RWPE2 (cell line): Measurements from ENCODE around the gene TULP4.

Experiments used
- ATAC-seq: fragments of 200-7000 bp; cut with Tn5 transposase; 3 replicates; pipeline ENCODE4 v1.9.1; 2021; ENCODE audit warnings: low read depth
- DNase-seq: peaks from one replicate; pipeline ENCODE4 v3.0.0-alpha.2; 2020; ENCODE audit warnings: low spot score
- H3K27ac ChIP-seq: fragments of 450-650 bp; 2 replicates; pipeline ENCODE4 v1.5.1; 2017; ENCODE audit warnings: mild to moderate bottlenecking; ENCODE audit not compliant: poor library complexity, severe bottlenecking
- H3K27me3 ChIP-seq: fragments of 250-450 bp; sonication (Bioruptor Pico); 2 replicates; pipeline ENCODE4 v1.5.1; 2021; ENCODE audit warnings: mild to moderate bottlenecking, moderate library complexity; ENCODE audit not compliant: insufficient read depth, poor library complexity, severe bottlenecking
- H3K36me3 ChIP-seq: fragments of 250-450 bp; sonication (Bioruptor Pico); 2 replicates; pipeline ENCODE4 v1.5.1; 2020; ENCODE audit warnings: low read depth, mild to moderate bottlenecking, moderate library complexity
- H3K4me1 ChIP-seq: fragments of 250-450 bp; sonication (Bioruptor Pico); 2 replicates; pipeline ENCODE4 v1.5.1; 2021; ENCODE audit warnings: mild to moderate bottlenecking, moderate library complexity; ENCODE audit not compliant: insufficient read depth, poor library complexity, severe bottlenecking
- H3K4me3 ChIP-seq: fragments of 250-450 bp; sonication (Bioruptor Pico); 2 replicates; pipeline ENCODE4 v1.5.1; 2021; ENCODE audit warnings: mild to moderate bottlenecking, moderate library complexity; ENCODE audit not compliant: severe bottlenecking
- H3K9me3 ChIP-seq: fragments of 250-450 bp; sonication (Bioruptor Pico); 2 replicates; pipeline ENCODE4 v1.5.1; 2021; ENCODE audit warnings: mild to moderate bottlenecking, moderate library complexity; ENCODE audit not compliant: severe bottlenecking
- CTCF ChIP-seq: fragments of 450-650 bp; IDR thresholded peaks from one replicate; pipeline ENCODE4 v1.5.1; 2017; ENCODE audit warnings: mild to moderate bottlenecking, moderate library complexity; ENCODE audit not compliant: poor library complexity, severe bottlenecking

Gene TULP4

DNA sequence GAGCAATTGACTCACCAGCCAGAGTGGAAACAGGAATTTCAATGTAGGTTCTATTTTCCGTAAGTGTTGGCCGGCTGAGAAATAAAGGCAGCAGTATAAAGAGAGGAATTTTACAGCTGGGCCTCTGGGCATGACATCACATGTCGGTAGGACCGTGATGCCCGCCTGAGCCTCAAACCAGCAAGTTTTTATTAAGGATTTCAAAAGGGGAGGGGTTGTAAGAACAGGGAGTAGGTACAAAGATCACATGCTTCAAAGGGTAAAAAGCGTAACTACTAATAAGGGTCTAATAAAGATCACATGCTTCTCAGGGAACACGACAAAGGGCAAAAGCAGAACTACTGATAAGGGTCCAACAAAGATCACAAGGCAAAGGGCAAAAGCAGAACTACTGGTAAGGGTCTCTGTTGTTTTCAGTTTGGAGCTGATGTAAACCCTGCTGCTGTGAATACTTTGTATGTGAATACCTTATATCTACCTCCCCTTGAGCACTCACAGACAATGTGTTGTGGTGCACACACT is 9.0 kb upstream of the TULP4 start:
- Histone ChIP-seq H3K27me3 (no peaks in the 10 kb centered on the region), H3K4me3 (no peak overlapping the region), H3K4me1 (peaks cover 35% of the 10 kb centered on the region), H3K27ac (peak overlapping the region; percentile 33), H3K9me3 (no peaks in the 10 kb centered on the region), H3K36me3 (no peaks in the 10 kb centered on the region)
- no peak for DNase-seq
- no peak for TF ChIP-seq CTCF
- ATAC-seq = no peak

DNA sequence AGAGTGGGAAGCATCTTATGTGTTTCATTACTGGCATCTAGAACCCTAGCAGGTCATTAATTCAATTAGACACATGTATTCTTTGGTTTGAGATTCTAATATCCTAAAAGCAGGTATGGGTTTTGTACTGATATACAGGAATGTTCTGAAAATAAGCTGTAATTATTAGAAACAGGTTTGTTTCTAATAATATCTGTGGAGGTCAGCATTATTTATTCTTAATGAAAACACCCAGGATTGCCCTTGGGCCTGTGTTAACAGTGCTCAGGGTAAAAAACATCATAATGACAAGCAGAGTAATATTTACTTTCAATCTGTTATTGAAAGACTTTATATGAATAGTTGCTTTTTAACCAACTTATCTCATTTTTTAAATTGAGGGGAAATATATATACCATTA is 8.0 kb upstream of the TULP4 start:
- H3K4me1 ChIP-seq = peaks cover 27% of the 10 kb centered on the region

DNA sequence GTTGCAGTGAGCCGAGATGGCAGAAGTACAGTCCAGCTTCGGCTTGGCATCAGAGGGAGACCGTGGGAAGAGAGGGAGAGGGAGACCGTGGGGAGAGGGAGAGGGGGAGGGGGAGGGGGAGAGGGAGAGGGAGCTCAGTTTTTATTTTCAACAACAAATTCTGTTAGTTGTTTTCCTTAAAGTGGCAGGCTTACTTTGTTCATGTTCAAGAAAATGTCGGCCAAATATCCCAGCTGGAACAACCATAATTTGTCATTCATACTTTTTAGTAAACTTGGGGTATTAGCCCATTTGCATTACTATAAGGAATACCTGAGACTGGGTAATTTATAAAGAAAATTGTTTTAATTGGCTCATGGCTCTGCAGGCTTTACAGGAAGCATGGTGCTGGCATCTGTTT is 2.5 kb upstream of the TULP4 start:
- Histone ChIP-seq H3K4me1 (no peaks in the 10 kb centered on the region), H3K27me3 (no peaks in the 10 kb centered on the region), H3K9me3 (no peaks in the 10 kb centered on the region), H3K27ac (no peak overlapping the region), H3K4me3 (no peak overlapping the region), H3K36me3 (peaks cover 12% of the 10 kb centered on the region; the same call in 1 of the 2 replicates)
- no peak for TF ChIP-seq CTCF
- DNase-seq = no peak
- ATAC-seq = no peak

More for the DNA sequence above, 8.0 kb upstream of the TULP4 start:
- no peak for TF ChIP-seq CTCF
- no peak overlapping the region for H3K27ac ChIP-seq
- no peaks in the 10 kb centered on the region for H3K9me3 ChIP-seq
- no peaks in the 10 kb centered on the region for H3K36me3 ChIP-seq
- H3K4me3 ChIP-seq = no peak overlapping the region
- H3K27me3 ChIP-seq = no peaks in the 10 kb centered on the region
- no peak for ATAC-seq
- no peak for DNase-seq

DNA sequence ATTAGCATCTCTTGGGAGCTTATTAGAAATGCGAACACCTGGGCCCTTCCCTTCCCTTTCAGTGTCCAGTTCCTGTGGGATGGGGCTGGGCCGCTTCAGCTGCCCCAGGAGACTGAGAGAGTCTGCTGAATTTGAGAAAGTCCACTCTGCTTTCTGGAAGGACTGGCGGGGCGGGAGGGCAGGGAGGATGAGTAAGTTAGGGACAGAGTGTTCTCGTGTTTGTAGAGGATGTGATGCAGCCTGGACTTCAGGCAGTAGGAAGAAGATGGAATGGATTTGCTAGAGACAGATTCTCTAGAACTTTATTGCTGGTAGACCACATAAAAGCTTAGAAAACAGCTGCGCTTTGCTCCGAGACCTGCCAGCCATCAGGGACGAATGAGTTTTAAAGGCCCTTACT is 1.1 kb upstream of the TULP4 start:
- Histone ChIP-seq H3K27ac (peak overlapping the region; percentile 36), H3K9me3 (no peaks in the 10 kb centered on the region), H3K4me3 (no peak overlapping the region), H3K27me3 (no peaks in the 10 kb centered on the region), H3K4me1 (peaks cover 6% of the 10 kb centered on the region), H3K36me3 (peaks cover 13% of the 10 kb centered on the region; the same call in 1 of the 2 replicates)
- ATAC-seq (peak; percentile 50; the same call in 2 of the 3 replicates), DNase-seq (no peak)
- TF ChIP-seq CTCF = no peak

DNA sequence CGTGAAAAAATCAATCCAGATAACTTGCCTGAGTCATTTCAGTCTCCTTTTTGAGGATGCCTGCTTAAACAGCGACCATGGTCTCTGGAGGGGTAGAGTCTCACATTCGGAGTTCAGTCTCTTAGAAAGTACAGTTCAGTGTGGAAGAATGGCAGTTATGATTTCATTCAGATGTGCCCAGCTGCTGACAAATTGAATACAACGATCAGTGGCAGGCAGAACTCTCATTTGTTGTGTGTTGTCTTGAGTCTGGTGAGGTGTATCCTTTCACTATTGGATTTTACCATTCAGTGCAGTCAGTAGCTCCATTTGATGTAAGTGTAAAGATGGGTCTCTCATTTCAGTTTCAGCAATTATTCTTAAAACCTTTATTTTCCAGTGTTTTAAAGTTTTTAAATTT is 639 bp upstream of the TULP4 start:
- H3K4me3 ChIP-seq = no peak overlapping the region
- H3K9me3 ChIP-seq = no peaks in the 10 kb centered on the region
- H3K27me3 ChIP-seq = no peaks in the 10 kb centered on the region
- DNase-seq (no peak), ATAC-seq (no peak)
- peaks cover 9% of the 10 kb centered on the region for H3K4me1 ChIP-seq
- H3K36me3 ChIP-seq = peaks cover 15% of the 10 kb centered on the region
- no peak for TF ChIP-seq CTCF
- H3K27ac ChIP-seq = peak overlapping the region; percentile 36
